Smooth muscle cell (in vitro differentiated cells): Measurements from ENCODE around the gene UPF2. TPM values are rescaled to one million over a fixed set of nuclear protein-coding genes. Genes with fewer than 3 reads are reported as not detected.

Source experiments
- DNase-seq: peaks from one replicate; lab custom pipeline; 2025; ENCODE audit not compliant: unreplicated experiment; lab: John Stamatoyannopoulos, UW
- H2AFZ ChIP-seq: fragments of 200-600 bp; sonication (generic); 2 replicates; pipeline ENCODE4 v1.6.0; 2016; ENCODE audit warnings: antibody characterized with exemption, low read depth, mild to moderate bottlenecking
- H3F3A ChIP-seq: fragments of 200-600 bp; sonication (generic); 2 replicates; pipeline ENCODE4 v1.6.0; 2017; ENCODE audit warnings: antibody characterized with exemption, low read depth
- H3K27ac ChIP-seq: fragments of 200-600 bp; sonication (generic); 2 replicates; pipeline ENCODE4 v1.5.1; 2016; ENCODE audit warnings: low read depth, mild to moderate bottlenecking
- H3K27me3 ChIP-seq: fragments of 200-600 bp; sonication (generic); 2 replicates; pipeline ENCODE4 v1.6.1; 2016; ENCODE audit warnings: low read depth, mild to moderate bottlenecking
- H3K36me3 ChIP-seq: fragments of 200-600 bp; sonication (generic); 2 replicates; pipeline ENCODE4 v1.5.1; 2016; ENCODE audit warnings: low read depth
- H3K4me1 ChIP-seq: fragments of 200-600 bp; sonication (generic); 2 replicates; pipeline ENCODE4 v1.5.1; 2016; ENCODE audit warnings: low read depth
- H3K4me2 ChIP-seq: fragments of 200-600 bp; sonication (generic); 2 replicates; pipeline ENCODE4 v1.6.0; 2016; ENCODE audit warnings: mild to moderate bottlenecking
- H3K4me3 ChIP-seq: fragments of 200-600 bp; sonication (generic); 2 replicates; pipeline ENCODE4 v1.5.1; 2016; ENCODE audit warnings: mild to moderate bottlenecking
- H3K79me2 ChIP-seq: fragments of 200-600 bp; sonication (generic); 2 replicates; pipeline ENCODE4 v1.6.0; 2016; ENCODE audit warnings: low read depth, mild to moderate bottlenecking
- H3K9ac ChIP-seq: fragments of 200-600 bp; sonication (generic); 2 replicates; pipeline ENCODE4 v1.6.0; 2016; ENCODE audit warnings: low read depth
- H3K9me3 ChIP-seq: fragments of 200-600 bp; sonication (generic); replicated peaks from 2 replicates; pipeline ENCODE4 v1.5.1; 2016; ENCODE audit warnings: low read depth
- H4K20me1 ChIP-seq: fragments of 200-600 bp; sonication (generic); 2 replicates; pipeline ENCODE4 v1.6.0; 2016; ENCODE audit warnings: low read depth
- WGBS: methylation state at CpG from one replicate; pipeline ENCODE4 v1.1.7; 2016; ENCODE audit warnings: low lambda C conversion rate; 5-methylcytosine and 5-hydroxymethylcytosine counted together
- polyA plus RNA-seq: library from polyadenylated mRNA; unstranded; fragments of >200 nt; fragmentation: Nextera tagmentation; extraction: Ambion mirVana; gene quantifications from 2 replicates; pipeline ENCODE4 v1.2.1, GENCODE V29; 2016
- total RNA-seq: library from RNA; depleted of rRNA; stranded (reverse); fragments of >200 nt; gene quantifications from 2 replicates; pipeline ENCODE4 v1.2.3, GENCODE V29; 2014
- TF ChIP-seq, protein P1 (sequence below): fragments of 200-600 bp; sonication (generic); IDR thresholded peaks from 2 replicates; pipeline ENCODE4 v1.5.1; 2017; ENCODE audit warnings: borderline replicate concordance, mild to moderate bottlenecking, antibody characterized with exemption; ENCODE audit not compliant: insufficient read depth, poor library complexity, severe bottlenecking

UPF2 gene
- total and polyA plus RNA-seq, 2 experiments from 2014 or later: 9.1 to 13.4 TPM

DNA sequence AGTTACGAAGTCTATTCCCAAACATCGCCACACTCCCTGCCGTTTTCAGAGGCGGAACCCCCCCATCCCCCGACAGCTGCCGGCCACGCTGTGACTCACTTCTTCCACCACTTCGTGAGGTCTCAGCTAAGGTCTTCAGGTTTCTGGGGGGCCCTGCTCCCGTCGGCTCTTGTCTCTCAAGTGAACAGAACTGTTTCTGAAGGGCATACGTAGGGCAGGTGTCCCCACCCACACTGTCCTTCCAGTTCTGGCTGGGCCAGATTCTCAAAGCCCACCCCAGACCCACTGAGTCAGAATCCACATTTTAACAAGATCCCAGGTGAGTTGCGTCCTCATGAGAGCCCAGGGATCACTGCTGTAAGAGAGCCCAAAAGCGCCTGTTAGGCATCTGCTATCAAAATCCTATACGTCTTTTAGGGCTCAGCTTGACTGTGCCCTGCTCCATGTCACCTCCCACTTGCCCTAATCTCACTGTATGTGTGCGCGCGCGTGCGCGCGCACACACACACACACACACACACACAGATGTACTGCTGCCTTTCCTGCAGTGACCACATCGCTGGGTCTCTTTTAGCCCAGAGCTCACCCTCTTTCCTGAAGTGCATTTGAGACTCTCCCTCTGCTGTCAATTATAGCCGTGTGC is 140.7 kb downstream of the UPF2 start:
- DNase-seq: no peak
- peaks cover 12% of the 10 kb centered on the region for H3K4me1 ChIP-seq
- H3K27ac ChIP-seq: no peak overlapping the region
- no peaks in the 10 kb centered on the region for H3K27me3 ChIP-seq
- TF ChIP-seq, protein P1, sequence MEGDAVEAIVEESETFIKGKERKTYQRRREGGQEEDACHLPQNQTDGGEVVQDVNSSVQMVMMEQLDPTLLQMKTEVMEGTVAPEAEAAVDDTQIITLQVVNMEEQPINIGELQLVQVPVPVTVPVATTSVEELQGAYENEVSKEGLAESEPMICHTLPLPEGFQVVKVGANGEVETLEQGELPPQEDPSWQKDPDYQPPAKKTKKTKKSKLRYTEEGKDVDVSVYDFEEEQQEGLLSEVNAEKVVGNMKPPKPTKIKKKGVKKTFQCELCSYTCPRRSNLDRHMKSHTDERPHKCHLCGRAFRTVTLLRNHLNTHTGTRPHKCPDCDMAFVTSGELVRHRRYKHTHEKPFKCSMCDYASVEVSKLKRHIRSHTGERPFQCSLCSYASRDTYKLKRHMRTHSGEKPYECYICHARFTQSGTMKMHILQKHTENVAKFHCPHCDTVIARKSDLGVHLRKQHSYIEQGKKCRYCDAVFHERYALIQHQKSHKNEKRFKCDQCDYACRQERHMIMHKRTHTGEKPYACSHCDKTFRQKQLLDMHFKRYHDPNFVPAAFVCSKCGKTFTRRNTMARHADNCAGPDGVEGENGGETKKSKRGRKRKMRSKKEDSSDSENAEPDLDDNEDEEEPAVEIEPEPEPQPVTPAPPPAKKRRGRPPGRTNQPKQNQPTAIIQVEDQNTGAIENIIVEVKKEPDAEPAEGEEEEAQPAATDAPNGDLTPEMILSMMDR: no peak
- no peaks in the 10 kb centered on the region for H3K9me3 ChIP-seq
- no peak overlapping the region for H3K4me3 ChIP-seq
- no peaks in the 10 kb centered on the region for H3K79me2 ChIP-seq
- H3F3A ChIP-seq: no peaks in the 10 kb centered on the region
- peak overlapping the region; percentile 87 for H2AFZ ChIP-seq
- H4K20me1 ChIP-seq: no peaks in the 10 kb centered on the region
- WGBS: 41% methylated on average over 23 of the region's 23 CpGs
- H3K9ac ChIP-seq: no peak overlapping the region
- no peaks in the 10 kb centered on the region for H3K36me3 ChIP-seq
- H3K4me2 ChIP-seq: peak overlapping the region; percentile 77

DNA sequence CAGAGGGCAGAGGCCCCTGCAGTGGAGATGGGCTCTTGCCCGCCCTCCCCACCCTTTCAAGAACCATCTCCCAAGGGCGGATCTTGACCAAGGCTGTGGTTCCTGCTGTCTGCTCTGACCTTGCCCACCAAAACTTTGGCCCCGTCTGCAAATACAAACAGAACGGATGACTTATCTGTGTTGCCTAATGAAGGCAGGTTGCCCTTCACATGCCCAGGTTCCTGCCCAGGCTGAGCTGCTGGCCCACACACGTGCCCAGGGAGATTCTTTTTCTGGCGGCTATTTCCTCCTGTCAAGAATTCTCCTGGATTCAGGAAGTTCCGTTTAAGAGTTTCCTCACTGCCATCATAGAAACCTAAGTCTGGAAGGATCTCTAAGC is 141.2 kb downstream of the UPF2 start:
- TF ChIP-seq, protein P1: no peak
- Histone ChIP-seq H3K27me3 (no peaks in the 10 kb centered on the region), H4K20me1 (no peaks in the 10 kb centered on the region), H3K27ac (no peak overlapping the region), H3K36me3 (no peaks in the 10 kb centered on the region), H3K9me3 (no peaks in the 10 kb centered on the region), H2AFZ (peak overlapping the region; percentile 87), H3F3A (no peaks in the 10 kb centered on the region), H3K79me2 (no peaks in the 10 kb centered on the region), H3K4me3 (no peak overlapping the region), H3K4me1 (peaks cover 12% of the 10 kb centered on the region), H3K9ac (no peak overlapping the region), H3K4me2 (peak overlapping the region; percentile 77)
- WGBS: 80% methylated on average over 7 of the region's 7 CpGs
- no peak for DNase-seq

DNA sequence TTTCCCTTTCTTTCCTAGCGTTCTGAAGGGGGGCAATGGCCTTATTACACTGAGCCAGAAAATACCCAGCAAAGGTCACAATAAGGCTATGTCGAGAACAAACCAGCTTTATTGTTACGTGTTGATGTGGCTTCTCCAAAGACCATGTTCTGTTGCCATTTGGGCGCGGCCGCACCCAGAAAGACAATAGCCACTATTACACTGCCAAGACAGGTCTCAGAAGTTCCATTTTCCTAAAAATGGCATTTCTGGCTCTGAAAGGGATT is 141.6 kb downstream of the UPF2 start:
- no peak overlapping the region for H3K4me2 ChIP-seq
- 99% methylated on average over 6 of the region's 6 CpGs for WGBS
- H3K36me3 ChIP-seq: no peaks in the 10 kb centered on the region
- TF ChIP-seq, protein P1: no peak
- no peak for DNase-seq
- no peaks in the 10 kb centered on the region for H3K79me2 ChIP-seq
- H3K27me3 ChIP-seq: no peaks in the 10 kb centered on the region
- no peak overlapping the region for H3K9ac ChIP-seq
- peaks cover 12% of the 10 kb centered on the region for H3K4me1 ChIP-seq
- H3K4me3 ChIP-seq: no peak overlapping the region
- H3K27ac ChIP-seq: no peak overlapping the region
- no peaks in the 10 kb centered on the region for H3F3A ChIP-seq
- no peaks in the 10 kb centered on the region for H4K20me1 ChIP-seq
- no peaks in the 10 kb centered on the region for H3K9me3 ChIP-seq
- H2AFZ ChIP-seq: no peak overlapping the region

DNA sequence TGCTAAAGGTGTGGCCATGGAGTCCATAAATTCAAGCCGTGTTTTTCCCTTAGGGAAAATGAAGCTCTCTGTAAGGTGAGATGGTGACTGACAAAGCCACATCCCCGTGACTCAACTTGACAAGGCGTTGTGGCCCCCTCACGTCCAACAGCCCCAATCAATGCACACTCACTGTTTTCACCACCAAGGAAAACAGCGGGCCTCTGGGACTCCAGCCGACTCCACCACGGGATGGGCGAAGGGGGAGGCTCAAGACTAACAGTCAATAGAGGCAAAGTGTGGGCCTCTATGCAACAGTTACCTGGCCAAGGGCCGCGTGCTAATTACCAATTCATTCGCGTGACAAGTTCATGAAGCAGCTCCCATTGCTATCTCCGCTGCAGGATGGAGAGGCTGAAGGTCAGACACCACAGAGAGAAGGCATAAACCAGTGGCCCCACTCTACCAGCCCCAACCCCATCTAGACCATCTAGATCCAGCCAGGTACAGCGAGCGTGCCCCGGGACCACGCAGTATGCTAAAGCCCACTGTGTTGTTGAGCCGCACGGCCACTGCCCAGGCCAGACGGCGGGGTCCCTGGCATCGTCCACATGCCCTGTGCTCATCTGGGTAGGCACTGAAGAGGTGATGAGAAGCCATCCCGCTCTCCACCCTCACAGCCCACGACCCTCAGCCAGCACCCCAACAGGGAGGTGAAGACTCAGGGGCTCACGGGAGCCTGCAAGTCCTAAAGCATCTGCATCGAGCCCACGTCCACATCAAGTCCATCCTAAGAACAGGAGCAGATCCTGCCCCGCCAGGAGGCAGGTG is 143.3 kb downstream of the UPF2 start:
- Histone ChIP-seq H3K27ac (peak overlapping the region; percentile 52), H3K9me3 (no peaks in the 10 kb centered on the region), H3K27me3 (no peaks in the 10 kb centered on the region), H3K4me1 (peaks cover 12% of the 10 kb centered on the region), H3K79me2 (no peaks in the 10 kb centered on the region), H3F3A (no peaks in the 10 kb centered on the region), H3K4me3 (no peak overlapping the region), H4K20me1 (no peaks in the 10 kb centered on the region), H3K36me3 (no peaks in the 10 kb centered on the region), H2AFZ (no peak overlapping the region), H3K9ac (peak overlapping the region; percentile 22), H3K4me2 (no peak overlapping the region)
- TF ChIP-seq, protein P1: no peak
- no peak for DNase-seq
- 93% methylated on average over 28 of the region's 28 CpGs for WGBS
